HepG2 (cell line): ENCODE measurements around the gene RPSA. TPM values are rescaled to one million over a fixed set of nuclear protein-coding genes. Genes with fewer than 3 reads are reported as not detected.

Source experiments
- MTA1 ChIP-seq: sonication (generic); formaldehyde crosslinking; IDR thresholded peaks from 2 replicates; pipeline ENCODE4 v1.4.0; 2020; ENCODE audit warnings: missing genetic modification reagents, mild to moderate bottlenecking, borderline replicate concordance
- NFRKB ChIP-seq: fragments of 450-650 bp; IDR thresholded peaks from 2 replicates; pipeline ENCODE4 v1.6.1; 2017
- NR2F6 ChIP-seq, 2 experiments: IDR thresholded peaks; 2 replicates each; pipeline ENCODE4 v1.6.1; 2016; ENCODE audit warnings: antibody characterized with exemption in 1 of 2, mild to moderate bottlenecking in 1 of 2
- POGZ ChIP-seq: sonication (generic); formaldehyde crosslinking; IDR thresholded peaks from 2 replicates; pipeline ENCODE4 v1.4.0; 2020; ENCODE audit warnings: mild to moderate bottlenecking, missing genetic modification reagents
- POLR2G ChIP-seq: fragments of 200-400 bp; formaldehyde crosslinking; IDR thresholded peaks from 2 replicates; pipeline ENCODE4 v1.6.1; 2018; ENCODE audit warnings: mild to moderate bottlenecking, low read depth, low read length, moderate library complexity
- SMAD1 ChIP-seq: sonication (generic); formaldehyde crosslinking; IDR thresholded peaks from 2 replicates; pipeline ENCODE4 v1.4.0; 2020; ENCODE audit warnings: missing genetic modification reagents, low read depth, mild to moderate bottlenecking, borderline replicate concordance
- TBL1XR1 ChIP-seq: fragments of 150-350 bp; IDR thresholded peaks from 2 replicates; pipeline ENCODE4 v1.6.1; 2014; ENCODE audit warnings: borderline replicate concordance, low read length; ENCODE audit not compliant: partially characterized antibody
- TBX3 ChIP-seq: fragments of 450-650 bp; IDR thresholded peaks from 2 replicates; pipeline ENCODE4 v1.6.1; 2017; ENCODE audit warnings: antibody characterized with exemption, mild to moderate bottlenecking, inconsistent platforms, borderline replicate concordance
- ZBTB10 ChIP-seq: sonication (generic); formaldehyde crosslinking; IDR thresholded peaks from 2 replicates; pipeline ENCODE4 v1.4.0; 2020; ENCODE audit warnings: missing genetic modification reagents, borderline replicate concordance
- ZBTB49 ChIP-seq: sonication (generic); formaldehyde crosslinking; IDR thresholded peaks from 2 replicates; pipeline ENCODE4 v1.4.0; 2020; ENCODE audit warnings: missing genetic modification reagents, borderline replicate concordance
- ZNF180 ChIP-seq: sonication (generic); formaldehyde crosslinking; IDR thresholded peaks from 2 replicates; pipeline ENCODE4 v1.4.0; 2020; ENCODE audit warnings: low read depth, missing genetic modification reagents, borderline replicate concordance
- ZNF260 ChIP-seq: sonication (generic); formaldehyde crosslinking; IDR thresholded peaks from 2 replicates; pipeline ENCODE4 v1.4.0; 2020; ENCODE audit warnings: missing genetic modification reagents, low read depth, mild to moderate bottlenecking, borderline replicate concordance
- ZNF362 ChIP-seq: sonication (generic); formaldehyde crosslinking; IDR thresholded peaks from 2 replicates; pipeline ENCODE4 v1.4.0; 2020; ENCODE audit warnings: missing genetic modification reagents, mild to moderate bottlenecking, borderline replicate concordance
- ZNF772 ChIP-seq: sonication (generic); formaldehyde crosslinking; IDR thresholded peaks from 2 replicates; pipeline ENCODE4 v1.5.0; 2020; ENCODE audit warnings: mild to moderate bottlenecking, missing genetic modification reagents
- polyA plus RNA-seq, 8 experiments: library from polyadenylated mRNA; depleted of rRNA in 3 of 8; stranded (reverse) in 7 of 8; unstranded in 1 of 8; fragments of >200 nt; fragmentation: Illumina TruSeq in 4 of 8; extraction: Trizol in 4 of 8; gene quantifications; 2 replicates each; pipeline versions ENCODE4 v1.2.1 to v1.2.3, GENCODE V29; 2011 to 2016; ENCODE audit warnings: low read depth in 4 of 8, missing spikeins in 1 of 8, mixed read lengths in 1 of 8; ENCODE audit not compliant: insufficient read depth in 1 of 8
- total RNA-seq, 5 experiments: library from RNA; depleted of rRNA; stranded (reverse); fragments of >200 nt; fragmentation: Illumina TruSeq; extraction: Trizol; gene quantifications; 2 replicates each; pipeline ENCODE4 v1.2.3, GENCODE V29; 2016; ENCODE audit warnings: low read depth in 1 of 5

Gene RPSA
- total and polyA plus RNA-seq, 2 of the 13 experiments (the other 11 are each of a cell fraction or from before 2014, with no cell fraction given), result 1,683 to 3,226 TPM

GRCh38 chr3:39413691-39414420, 7.3 kb downstream of the RPSA start (continued):
- TF ChIP-seq TBX3 (no peak), NR2F6 (IDR thresholded peaks at IDR 0.05) (no peak), NR2F6 (CRISPR knock-in tag; IDR thresholded peaks at IDR 0.05) (no peak), POGZ (CRISPR knock-in tag) (no peak), ZNF260 (CRISPR knock-in tag) (no peak), POLR2G (peak; percentile 65), ZBTB10 (peak; percentile 26; the same call in 1 of the 2 replicates), ZNF180 (CRISPR knock-in tag) (no peak), ZBTB49 (CRISPR knock-in tag) (no peak), TBL1XR1 (no peak), MTA1 (CRISPR knock-in tag) (no peak), NFRKB (no peak), SMAD1 (CRISPR knock-in tag) (no peak), ZNF362 (CRISPR knock-in tag) (no peak), ZNF772 (0 out of 2 replicates have a peak, but pooled peaks have one; percentile 5)
